GM10248 (cell line): ENCODE results near the gene GLIS1.

ENCODE experiments used
- CTCF ChIA-PET: fragments of 300-600 bp; sonication (Branson Sonifier 250); formaldehyde crosslinking; extraction: SDS; loops from one replicate; lab custom pipeline; 2021; ENCODE audit warnings: antibody characterized with exemption; lab: Yijun Ruan, JAX
- POLR2A ChIA-PET: fragments of 350-650 bp; sonication (Branson Sonifier 250); formaldehyde crosslinking; extraction: SDS; loops from one replicate; lab custom pipeline; 2020; ENCODE audit warnings: antibody characterized with exemption; lab: Yijun Ruan, JAX
- DNase-seq: peaks from one replicate; pipeline ENCODE4 v3.0.0; 2012; ENCODE audit errors: extremely low spot score
- CTCF ChIP-seq: IDR thresholded peaks from 2 replicates; pipeline ENCODE4 v1.5.1; 2012; ENCODE audit warnings: mild to moderate bottlenecking, low read depth; ENCODE audit errors: extremely low read depth, missing control alignments, control extremely low read depth

Gene GLIS1

GRCh38 chr1:53734650-53735211 lies 4.2 kb downstream of the GLIS1 start:
- POLR2A ChIA-PET, result no interaction called here
- no peak for DNase-seq
- TF ChIP-seq CTCF, result no peak
- CTCF ChIA-PET, result interaction anchor here (1.0 to 1.6 kb wide), 2 partner anchors 8 to 19 kb away, joined by 3 read pairs; no protein-coding TSS in a partner anchor

- CTCF ChIA-PET, result interaction anchor here (1.0 to 1.6 kb wide), 2 partner anchors 8 to 20 kb away, joined by 3 read pairs; no protein-coding TSS in a partner anchor
- TF ChIP-seq CTCF, result no peak
- POLR2A ChIA-PET, result no interaction called here
- DNase-seq, result no peak
Measured at GRCh38 chr1:53733975-53734649, 4.9 kb downstream of the GLIS1 start.

- no peak for DNase-seq
- POLR2A ChIA-PET, result no interaction called here
- TF ChIP-seq CTCF, result no peak
- CTCF ChIA-PET, result interaction anchor here (1.0 to 1.6 kb wide), 2 partner anchors 9 to 20 kb away, joined by 3 read pairs; no protein-coding TSS in a partner anchor
Measured at GRCh38 chr1:53733447-53733931, 5.5 kb downstream of the GLIS1 start.

- TF ChIP-seq CTCF, result no peak
- POLR2A ChIA-PET, result no interaction called here
- no peak for DNase-seq
- CTCF ChIA-PET, result no interaction called here
Measured at GRCh38 chr1:53732912-53733317, 6.0 kb downstream of the GLIS1 start.

GRCh38 chr1:53732409-53732808 lies 6.6 kb downstream of the GLIS1 start:
- no peak for DNase-seq
- CTCF ChIA-PET, result no interaction called here
- POLR2A ChIA-PET, result no interaction called here
- TF ChIP-seq CTCF, result no peak

- ChIA-PET POLR2A (no interaction called here), CTCF (no interaction called here)
- no peak for DNase-seq
- TF ChIP-seq CTCF, result no peak
Measured at GRCh38 chr1:53731779-53732305, 7.1 kb downstream of the GLIS1 start.
